Right ventricle myocardium superior (tissue), 1 donor: Measurements from ENCODE around the gene SLITRK3. TPM values are rescaled to one million over a fixed set of nuclear protein-coding genes. Genes with fewer than 3 reads are reported as not detected.
A peak's percentile ranks its signal among the peaks of the same experiment; 100 is the strongest.
"Not testable (repeated sequence)": the region's sequence is repeated elsewhere in the genome, so short reads cannot be mapped to it uniquely, and the experiment has no call there.

Source experiments
- ATAC-seq: fragments of 200-7000 bp; cut with Tn5 transposase; one replicate; pipeline ENCODE4 v1.9.1; 2020; ENCODE audit warnings: mild to moderate bottlenecking; ENCODE audit not compliant: poor library complexity
- DNase-seq: peaks from one replicate; pipeline ENCODE4 v3.0.0-alpha.2; 2020
- intact Hi-C: fragments of 100-400 bp; cut with DNase I; formaldehyde crosslinking; loops from one replicate; pipeline ENCODE4 v1.11.2; 2022
- total RNA-seq: library from RNA; stranded (reverse); fragmentation: NEBNext Ultra II Directional; extraction: Animal tissue kit (Norgen Biotek cat#: 25700); gene quantifications from one replicate; pipeline ENCODE4 v1.2.1, GENCODE V29; 2021
- donor health status: DM: no; HTN: yes; CAD: no; lungs with severe emphysema.

SLITRK3 gene
- total RNA-seq, 1 donor from 2014 or later: not detected

GRCh38 chr3:165193366-165194254, 2.6 kb downstream of the SLITRK3 start:
- intact Hi-C loops: no loop called here
- no peak for ATAC-seq
- no peak for DNase-seq

- DNase-seq (no peak), ATAC-seq (no peak)
- intact Hi-C loops: no loop called here
Observed at GRCh38 chr3:165192610-165193192, 3.5 kb downstream of the SLITRK3 start.

- ATAC-seq: no peak
- no peak for DNase-seq
- intact Hi-C loops: no loop called here
Observed at GRCh38 chr3:165191491-165191890, 4.7 kb downstream of the SLITRK3 start.

GRCh38 chr3:165188452-165188851, 7.7 kb downstream of the SLITRK3 start:
- ATAC-seq (no peak), DNase-seq (no peak)
- intact Hi-C loops: no loop called here

GRCh38 chr3:165185707-165186327, 10.4 kb downstream of the SLITRK3 start:
- DNase-seq (no peak), ATAC-seq (peak; percentile 79)
- intact Hi-C loops: no loop called here

GRCh38 chr3:165181556-165181955, 14.6 kb downstream of the SLITRK3 start:
- no peak for DNase-seq
- intact Hi-C loops: no loop called here
- no peak for ATAC-seq

GRCh38 chr3:165170236-165170635, 25.9 kb downstream of the SLITRK3 start:
- DNase-seq (no peak), ATAC-seq (no peak)
- intact Hi-C loops: no loop called here

- DNase-seq (no peak), ATAC-seq (no peak)
- intact Hi-C loops: no loop called here
Observed at GRCh38 chr3:165169368-165169767, 26.8 kb downstream of the SLITRK3 start.

- DNase-seq (no peak), ATAC-seq (no peak)
- intact Hi-C loops: no loop called here
Observed at GRCh38 chr3:165162883-165163282, 33.3 kb downstream of the SLITRK3 start.

- intact Hi-C loops: no loop called here
- no peak for DNase-seq
- no peak for ATAC-seq
Observed at GRCh38 chr3:165159760-165160421, 36.3 kb downstream of the SLITRK3 start.

GRCh38 chr3:165158011-165158410, 38.2 kb downstream of the SLITRK3 start:
- ATAC-seq: no peak
- intact Hi-C loops: no loop called here

GRCh38 chr3:165156757-165157420, 39.3 kb downstream of the SLITRK3 start:
- DNase-seq (no peak), ATAC-seq (no peak)
- intact Hi-C loops: no loop called here

More at GRCh38 chr3:165158011-165158410, 38.2 kb downstream of the SLITRK3 start:
- DNase-seq: no peak

- ATAC-seq (no peak), DNase-seq (no peak)
- intact Hi-C loops: no loop called here
Observed at GRCh38 chr3:165148876-165149441, 47.2 kb downstream of the SLITRK3 start.

- intact Hi-C loops: no loop called here
- DNase-seq (no peak), ATAC-seq (no peak)
Observed at GRCh38 chr3:165144271-165144670, 51.9 kb downstream of the SLITRK3 start.

GRCh38 chr3:165139918-165140317, 56.3 kb downstream of the SLITRK3 start:
- ATAC-seq, intact Hi-C loops, DNase-seq: not testable (repeated sequence)
